HG03097 (cell line): ENCODE results near the gene MRTFA.
"Not testable (repeated sequence)": the region's sequence is repeated elsewhere in the genome, so short reads cannot be mapped to it uniquely, and the experiment has no call there.

ENCODE experiments used
- ATAC-seq: cut with Tn5 transposase; IDR thresholded peaks from one replicate; pipeline ENCODE4 v1.9.1; 2021; ENCODE audit not compliant: unreplicated experiment, low FRiP score

The MRTFA gene

GRCh38 chr22:40560994-40561515 is 75.5 kb downstream of the MRTFA start:
- no peak for ATAC-seq

GRCh38 chr22:40560551-40560950 is 76.0 kb downstream of the MRTFA start:
- ATAC-seq, result no peak

GRCh38 chr22:40557972-40558371 is 78.5 kb downstream of the MRTFA start:
- no peak for ATAC-seq

GRCh38 chr22:40556641-40557040 is 79.9 kb downstream of the MRTFA start:
- ATAC-seq, result no peak

GRCh38 chr22:40554023-40554422 is 82.5 kb downstream of the MRTFA start:
- not testable (repeated sequence) for ATAC-seq

GRCh38 chr22:40553014-40553554 is 83.4 kb downstream of the MRTFA start:
- no peak for ATAC-seq

- no peak for ATAC-seq
Measured at GRCh38 chr22:40552070-40552469, 84.4 kb downstream of the MRTFA start.

GRCh38 chr22:40547729-40548143 is 88.8 kb downstream of the MRTFA start:
- ATAC-seq, result no peak

- no peak for ATAC-seq
Measured at GRCh38 chr22:40544758-40545157, 91.8 kb downstream of the MRTFA start.

- ATAC-seq, result no peak
Measured at GRCh38 chr22:40542821-40543540, 93.5 kb downstream of the MRTFA start.

- no peak for ATAC-seq
Measured at GRCh38 chr22:40541300-40541699, 95.2 kb downstream of the MRTFA start.

- no peak for ATAC-seq
Measured at GRCh38 chr22:40540265-40540664, 96.3 kb downstream of the MRTFA start.

- ATAC-seq, result not testable (repeated sequence)
Measured at GRCh38 chr22:40536149-40536548, 100.4 kb downstream of the MRTFA start.

GRCh38 chr22:40535642-40536041 is 100.9 kb downstream of the MRTFA start:
- ATAC-seq, result no peak

- ATAC-seq, result no peak
Measured at GRCh38 chr22:40535189-40535512, 101.4 kb downstream of the MRTFA start.

GRCh38 chr22:40534379-40535188 is 101.9 kb downstream of the MRTFA start:
- ATAC-seq, result no peak

GRCh38 chr22:40533712-40534378 is 102.7 kb downstream of the MRTFA start:
- ATAC-seq, result peak; percentile 63

- no peak for ATAC-seq
Measured at GRCh38 chr22:40531951-40532900, 104.3 kb downstream of the MRTFA start.

- not testable (repeated sequence) for ATAC-seq
Measured at GRCh38 chr22:40530391-40530790, 106.1 kb downstream of the MRTFA start.

GRCh38 chr22:40529821-40530220 is 106.7 kb downstream of the MRTFA start:
- ATAC-seq, result no peak
